ENCODE data around the gene MGARP. TPM values are rescaled to one million over a fixed set of nuclear protein-coding genes. Genes with fewer than 3 reads are reported as not detected.
A peak's percentile ranks its signal among the peaks of the same experiment; 100 is the strongest.

Gene MGARP
- total and polyA plus RNA-seq, 2 of the 4 experiments (the other 2 are of a cell fraction): 34.7 to 35.0 TPM

DNA sequence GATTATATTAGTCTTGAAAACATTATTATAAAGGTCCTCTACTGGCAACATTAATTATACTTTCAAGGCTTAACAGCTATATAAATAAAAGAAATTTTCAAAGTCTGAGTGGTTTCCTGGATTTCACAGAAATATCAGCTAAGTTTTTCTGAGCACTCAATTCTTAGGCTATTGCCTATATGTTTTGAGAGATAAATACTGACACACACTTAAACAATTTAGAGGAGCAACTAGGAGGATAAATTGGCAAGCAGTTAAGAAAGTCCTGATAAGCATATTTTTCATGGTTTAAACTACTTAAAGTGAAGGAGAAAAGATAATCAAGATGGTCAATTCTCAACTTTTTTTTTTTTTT is 2.7 kb upstream of the MGARP start (continued):
- TF ChIP-seq, protein P1, sequence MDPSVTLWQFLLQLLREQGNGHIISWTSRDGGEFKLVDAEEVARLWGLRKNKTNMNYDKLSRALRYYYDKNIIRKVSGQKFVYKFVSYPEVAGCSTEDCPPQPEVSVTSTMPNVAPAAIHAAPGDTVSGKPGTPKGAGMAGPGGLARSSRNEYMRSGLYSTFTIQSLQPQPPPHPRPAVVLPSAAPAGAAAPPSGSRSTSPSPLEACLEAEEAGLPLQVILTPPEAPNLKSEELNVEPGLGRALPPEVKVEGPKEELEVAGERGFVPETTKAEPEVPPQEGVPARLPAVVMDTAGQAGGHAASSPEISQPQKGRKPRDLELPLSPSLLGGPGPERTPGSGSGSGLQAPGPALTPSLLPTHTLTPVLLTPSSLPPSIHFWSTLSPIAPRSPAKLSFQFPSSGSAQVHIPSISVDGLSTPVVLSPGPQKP (IDR thresholded peaks at IDR 0.05; ENCODE audit: borderline replicate concordance, low read depth, low read length): no peak

DNA sequence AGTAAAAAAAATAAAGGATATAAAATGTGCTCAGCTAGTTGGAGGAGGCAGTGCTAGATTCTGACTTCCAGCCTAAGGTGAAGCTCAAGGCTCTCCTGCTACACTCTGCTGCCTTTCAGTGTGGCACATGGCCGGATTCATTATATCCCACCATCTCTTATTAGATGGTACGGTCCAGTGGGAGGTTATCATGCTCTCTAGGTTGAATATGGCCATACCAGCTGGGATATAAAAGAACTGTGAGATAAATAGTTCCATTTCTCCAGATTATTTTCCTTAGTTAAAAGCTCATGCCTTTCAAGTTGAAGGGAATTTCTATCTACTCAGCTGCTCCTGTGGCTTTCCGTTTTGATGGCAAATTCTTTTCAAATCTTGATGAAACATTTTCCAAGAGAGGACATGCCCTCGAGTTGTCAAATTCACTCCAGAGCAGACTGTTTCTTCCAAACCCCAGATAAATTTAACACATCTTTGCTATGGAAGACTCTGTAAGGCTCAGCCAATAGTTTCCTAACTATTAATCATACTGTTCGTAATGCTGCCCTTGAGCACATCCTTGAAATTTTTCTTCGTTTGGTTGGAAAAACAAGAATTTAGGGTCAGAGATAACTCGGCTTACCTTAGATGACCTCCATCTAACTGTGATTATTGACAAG is 2.2 kb upstream of the MGARP start:
- peak overlapping the region; percentile 18; the same call in 1 of the 2 replicates for H3K9ac ChIP-seq (ENCODE audit: low read depth, low read length)
- H3K9me3 ChIP-seq (ENCODE audit: control insufficient read depth, insufficient read depth, low read length): no peaks in the 10 kb centered on the region
- no peaks in the 10 kb centered on the region for H3K36me3 ChIP-seq (ENCODE audit: control insufficient read depth, insufficient read depth, low read length)
- no peak overlapping the region for H3K4me3 ChIP-seq (ENCODE audit: insufficient read depth, low read depth, low read length)
- dilution Hi-C loops (cut with HindIII; ENCODE audit: low sequenced_read_pairs, unreplicated experiment): no loop called here
- peak overlapping the region; percentile 44; the same call in 1 of the 2 replicates for H3K27ac ChIP-seq (ENCODE audit: insufficient read depth, low read length)
- CTCF ChIA-PET: interaction anchor here (0.6 to 1.0 kb wide), 2 partner anchors 13 to 85 kb away, joined by 3 to 4 read pairs; no protein-coding TSS in a partner anchor
- H3K14ac ChIP-seq (replicated peaks; ENCODE audit: low read depth, low read length): peak overlapping the region; percentile 65
- H3K4me1 ChIP-seq (ENCODE audit: control insufficient read depth, insufficient read depth, low read length): peaks cover 3% of the 10 kb centered on the region
- peak overlapping the region in 1 of 2 experiments; percentile 70; a peak in 2 of 4 replicates for H4K8ac ChIP-seq (ENCODE audit: low read depth in 2 of 2, low read length in 2 of 2)
- POLR2A ChIA-PET (ENCODE audit: unreplicated experiment): interaction anchor here (0.9 kb wide), 1 partner anchor 14 kb away, joined by 3 read pairs; no protein-coding TSS in a partner anchor
- H2AK9ac ChIP-seq (replicated peaks; ENCODE audit: low read depth, low read length, poor library complexity): no peak overlapping the region
- H4K20me1 ChIP-seq (ENCODE audit: insufficient read depth, low read length): no peaks in the 10 kb centered on the region
- peak overlapping the region; percentile 54; the same call in 1 of the 2 replicates for H3K4me2 ChIP-seq (ENCODE audit: low read depth, low read length)
- H3K4ac ChIP-seq (ENCODE audit: low read depth, low read length): peak overlapping the region; percentile 75
- peak; percentile 35 for DNase-seq
- peaks cover 6 to 15% of the 10 kb centered on the region in 2 experiments for H3K79me1 ChIP-seq (ENCODE audit: low read depth in 1 of 2, low read length in 2 of 2)
- no peak overlapping the region for H4K5ac ChIP-seq (ENCODE audit: low read depth, low read length)
- 0% methylated on average over 1 of the region's 7 CpGs; no CpG with 5 or more reads in 1 of the 2 experiments for WGBS, 2 experiments (ENCODE audit: extremely low coverage in 2 of 2, insufficient read length in 1 of 2)
- H2BK20ac ChIP-seq (ENCODE audit: low read depth, low read length): peak overlapping the region; percentile 77
- H2AK5ac ChIP-seq (ENCODE audit: low read depth, low read length): peak overlapping the region; percentile 24; the same call in 1 of the 2 replicates
- intact Hi-C loops (cut with micrococcal nuclease): loop anchor here (5.0 kb wide), 3 partner anchors 55 to 185 kb away; partner anchors contain the start of gene ELF2
- H2AFZ ChIP-seq (replicated peaks; ENCODE audit: low read length, poor library complexity): no peak overlapping the region
- peak overlapping the region; percentile 66 for H3K23ac ChIP-seq (ENCODE audit: low read depth, low read length)
- H4K91ac ChIP-seq (ENCODE audit: insufficient read depth, low read depth, low read length): peak overlapping the region; percentile 14; the same call in 1 of the 2 replicates
- peaks cover 3% of the 10 kb centered on the region for H3K9me1 ChIP-seq (ENCODE audit: insufficient read depth, low read length)
- peak overlapping the region; percentile 56 for H2BK5ac ChIP-seq (ENCODE audit: low read depth, low read length, poor library complexity, severe bottlenecking)
- peak overlapping the region; percentile 46; the same call in 1 of the 2 replicates for H3K56ac ChIP-seq (ENCODE audit: extremely low read depth, insufficient read depth, low read length)
- H3K18ac ChIP-seq (ENCODE audit: low read depth, low read length): peak overlapping the region; percentile 67; the same call in 1 of the 2 replicates
- no peaks in the 10 kb centered on the region for H3K27me3 ChIP-seq (ENCODE audit: control insufficient read depth, insufficient read depth, low read length)
- peak overlapping the region; percentile 78 for H2BK120ac ChIP-seq (ENCODE audit: low read depth, low read length)
- peak; percentile 19; the same call in 1 of the 2 replicates for ATAC-seq (ENCODE audit: low read depth)
- no TSS peak for BruUV-seq (replicated peaks)
- in situ Hi-C loops (cut with MboI; ENCODE audit: low sequenced_read_pairs): no loop called here
- peak overlapping the region; percentile 79; the same call in 1 of the 3 replicates for H2BK15ac ChIP-seq (ENCODE audit: low read depth, low read length)
- no peak for TF ChIP-seq POLR2A (IDR thresholded peaks at IDR 0.05; ENCODE audit: low read depth, low read length)
- no peak for TF ChIP-seq CHD1 (IDR thresholded peaks at IDR 0.05; ENCODE audit: low read depth, low read length)
- TF ChIP-seq, protein P2, sequence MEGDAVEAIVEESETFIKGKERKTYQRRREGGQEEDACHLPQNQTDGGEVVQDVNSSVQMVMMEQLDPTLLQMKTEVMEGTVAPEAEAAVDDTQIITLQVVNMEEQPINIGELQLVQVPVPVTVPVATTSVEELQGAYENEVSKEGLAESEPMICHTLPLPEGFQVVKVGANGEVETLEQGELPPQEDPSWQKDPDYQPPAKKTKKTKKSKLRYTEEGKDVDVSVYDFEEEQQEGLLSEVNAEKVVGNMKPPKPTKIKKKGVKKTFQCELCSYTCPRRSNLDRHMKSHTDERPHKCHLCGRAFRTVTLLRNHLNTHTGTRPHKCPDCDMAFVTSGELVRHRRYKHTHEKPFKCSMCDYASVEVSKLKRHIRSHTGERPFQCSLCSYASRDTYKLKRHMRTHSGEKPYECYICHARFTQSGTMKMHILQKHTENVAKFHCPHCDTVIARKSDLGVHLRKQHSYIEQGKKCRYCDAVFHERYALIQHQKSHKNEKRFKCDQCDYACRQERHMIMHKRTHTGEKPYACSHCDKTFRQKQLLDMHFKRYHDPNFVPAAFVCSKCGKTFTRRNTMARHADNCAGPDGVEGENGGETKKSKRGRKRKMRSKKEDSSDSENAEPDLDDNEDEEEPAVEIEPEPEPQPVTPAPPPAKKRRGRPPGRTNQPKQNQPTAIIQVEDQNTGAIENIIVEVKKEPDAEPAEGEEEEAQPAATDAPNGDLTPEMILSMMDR (conservative IDR thresholded peaks at IDR 0.05; ENCODE audit: low read depth, low read length): no peak
- TF ChIP-seq MAZ (IDR thresholded peaks at IDR 0.05; ENCODE audit: borderline replicate concordance, low read depth, low read length): no peak
- no peak for TF ChIP-seq BHLHE40 (IDR thresholded peaks at IDR 0.05; ENCODE audit: low read depth, low read length)
- TF ChIP-seq, protein P1 (IDR thresholded peaks at IDR 0.05; ENCODE audit: borderline replicate concordance, low read depth, low read length): no peak
- no peak for TF ChIP-seq CEBPB (IDR thresholded peaks at IDR 0.05; ENCODE audit: low read depth, low read length)
- no peak for TF ChIP-seq RCOR1 (IDR thresholded peaks at IDR 0.05; ENCODE audit: insufficient replicate concordance, low read length)
- TF ChIP-seq, protein P3, sequence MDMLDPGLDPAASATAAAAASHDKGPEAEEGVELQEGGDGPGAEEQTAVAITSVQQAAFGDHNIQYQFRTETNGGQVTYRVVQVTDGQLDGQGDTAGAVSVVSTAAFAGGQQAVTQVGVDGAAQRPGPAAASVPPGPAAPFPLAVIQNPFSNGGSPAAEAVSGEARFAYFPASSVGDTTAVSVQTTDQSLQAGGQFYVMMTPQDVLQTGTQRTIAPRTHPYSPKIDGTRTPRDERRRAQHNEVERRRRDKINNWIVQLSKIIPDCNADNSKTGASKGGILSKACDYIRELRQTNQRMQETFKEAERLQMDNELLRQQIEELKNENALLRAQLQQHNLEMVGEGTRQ (IDR thresholded peaks at IDR 0.05; ENCODE audit: low read depth, low read length): no peak

Measured in IMR-90 (cell line).